HG03159 (cell line): ENCODE measurements around the gene NSL1.

Source experiments
- ATAC-seq: cut with Tn5 transposase; IDR thresholded peaks from one replicate; pipeline ENCODE4 v1.9.1; 2021; ENCODE audit warnings: mild to moderate bottlenecking, moderate library complexity; ENCODE audit not compliant: unreplicated experiment

The NSL1 gene

DNA sequence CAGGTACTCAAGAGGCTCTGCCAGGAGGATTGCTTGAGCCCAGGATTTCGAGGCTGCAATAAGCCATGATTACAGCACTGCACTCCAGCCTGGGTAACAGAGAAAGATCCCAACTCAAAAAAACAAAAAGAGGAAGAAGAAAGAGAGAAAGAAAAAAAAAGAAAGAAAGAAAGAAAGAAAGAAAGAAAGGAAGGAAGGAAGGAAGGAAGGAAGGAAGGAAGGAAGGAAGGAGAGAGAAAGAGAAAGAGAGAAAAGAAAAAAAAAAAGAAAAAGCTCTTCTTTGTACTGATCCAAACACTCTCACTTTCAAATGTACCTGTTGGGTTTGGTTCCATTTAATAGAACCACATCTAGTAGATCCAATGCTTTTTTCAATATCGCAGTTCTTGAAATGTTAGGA is 103.8 kb downstream of the NSL1 start:
- no peak for ATAC-seq

DNA sequence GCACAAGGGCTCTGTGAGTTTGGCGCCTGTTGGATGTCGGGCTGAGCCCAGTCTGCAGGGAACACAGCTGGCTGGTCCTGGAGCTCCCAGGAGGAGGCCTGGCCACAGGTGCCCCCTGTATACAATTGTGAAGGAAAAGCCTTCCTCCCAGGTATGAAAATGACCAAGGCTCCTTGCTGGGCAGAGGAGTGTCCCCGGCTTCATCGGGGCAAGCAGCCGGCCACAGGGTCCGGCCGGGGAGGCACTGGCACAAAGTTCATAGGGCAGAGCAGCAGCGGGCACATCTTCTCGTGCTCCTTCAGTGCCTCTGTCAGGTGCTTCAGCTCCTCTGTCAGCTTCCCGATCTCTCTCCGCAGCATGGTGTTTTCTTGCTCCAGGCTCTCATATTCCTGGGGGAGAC is 105.0 kb downstream of the NSL1 start:
- no peak for ATAC-seq

DNA sequence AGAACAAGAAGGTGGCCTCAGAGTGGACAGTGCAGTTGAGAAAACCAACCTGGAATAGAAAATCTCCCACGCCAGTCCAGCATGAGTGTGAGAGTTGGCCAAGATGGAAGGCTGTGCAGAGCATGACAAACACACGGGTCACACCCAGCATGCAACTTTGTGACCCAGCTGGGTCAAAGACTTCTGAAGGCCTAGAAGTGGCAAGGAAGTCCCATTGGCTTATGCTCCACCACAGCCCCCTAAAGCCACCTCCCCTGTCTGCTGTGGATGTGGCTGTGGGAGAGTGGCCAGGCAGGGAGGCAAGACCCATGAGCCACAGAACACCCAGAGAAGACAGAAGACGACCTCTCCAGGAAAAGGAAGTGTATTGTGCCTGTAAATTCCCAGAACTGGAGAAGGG is 105.5 kb downstream of the NSL1 start:
- ATAC-seq = no peak

DNA sequence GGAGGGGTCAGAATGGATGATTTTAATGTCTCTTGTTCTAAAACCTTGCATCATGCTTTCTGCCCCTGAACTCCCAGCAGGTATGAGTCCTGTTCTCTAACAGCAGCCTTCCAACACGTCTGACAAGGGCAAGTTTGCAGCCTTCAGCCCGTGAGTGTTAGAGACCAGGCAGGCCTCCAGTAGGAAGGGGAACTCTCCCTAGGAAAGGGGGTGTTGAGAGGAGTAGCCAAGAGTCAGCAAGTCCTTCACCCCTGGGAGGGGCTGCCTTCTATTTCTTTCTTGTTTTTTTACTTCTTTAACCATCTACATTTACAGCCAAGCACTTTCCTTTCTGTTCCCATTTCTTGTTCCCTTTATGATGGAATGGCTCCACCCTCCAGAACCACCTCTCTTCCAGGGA is 106.1 kb downstream of the NSL1 start:
- ATAC-seq = no peak

DNA sequence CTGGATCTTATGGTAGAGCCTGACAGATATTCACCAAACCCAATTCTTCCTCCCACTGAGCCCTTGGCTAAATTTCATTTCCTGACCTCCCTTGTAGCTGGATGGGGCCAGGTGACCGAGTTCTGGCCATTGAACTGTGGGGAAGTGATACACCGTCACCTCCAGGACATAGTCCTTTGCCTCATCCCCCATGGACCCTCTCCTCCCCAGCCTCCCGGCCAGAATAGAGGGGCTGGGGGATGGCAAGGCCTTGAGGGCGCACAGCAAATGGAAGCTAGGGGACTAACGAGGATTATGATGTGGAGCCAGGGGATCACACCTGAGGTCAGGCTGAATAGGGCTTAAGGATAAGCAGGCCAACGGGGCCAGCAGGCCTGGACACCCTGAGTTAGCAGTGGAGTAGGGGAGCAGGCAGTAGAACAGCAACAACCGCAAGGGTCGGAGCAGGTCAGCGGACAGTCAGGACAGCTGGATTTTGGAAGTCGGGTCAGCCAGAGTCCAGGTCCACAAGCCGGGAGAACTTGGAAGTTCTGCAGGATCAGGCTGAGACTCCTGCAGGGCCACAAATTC is 107.0 kb downstream of the NSL1 start:
- ATAC-seq = no peak

DNA sequence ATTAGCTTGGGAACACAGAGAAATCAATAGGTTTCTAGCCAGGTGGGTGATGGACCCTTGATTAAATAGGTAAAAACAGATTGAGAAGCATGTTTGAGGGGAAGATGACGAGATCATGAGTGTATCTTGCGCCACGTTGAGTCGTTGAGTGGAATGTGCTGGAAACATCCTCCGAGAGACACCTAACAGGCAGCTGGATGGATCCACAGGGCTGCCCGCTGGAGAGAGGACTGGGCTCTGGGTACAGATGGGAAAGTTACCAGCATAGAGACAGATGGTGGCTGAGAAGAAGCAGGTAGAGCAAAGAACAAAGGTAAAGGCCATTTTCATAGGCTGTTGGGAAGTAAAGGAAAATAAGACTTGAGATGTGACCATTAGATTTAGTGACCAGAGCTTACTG is 107.5 kb downstream of the NSL1 start:
- no peak for ATAC-seq

DNA sequence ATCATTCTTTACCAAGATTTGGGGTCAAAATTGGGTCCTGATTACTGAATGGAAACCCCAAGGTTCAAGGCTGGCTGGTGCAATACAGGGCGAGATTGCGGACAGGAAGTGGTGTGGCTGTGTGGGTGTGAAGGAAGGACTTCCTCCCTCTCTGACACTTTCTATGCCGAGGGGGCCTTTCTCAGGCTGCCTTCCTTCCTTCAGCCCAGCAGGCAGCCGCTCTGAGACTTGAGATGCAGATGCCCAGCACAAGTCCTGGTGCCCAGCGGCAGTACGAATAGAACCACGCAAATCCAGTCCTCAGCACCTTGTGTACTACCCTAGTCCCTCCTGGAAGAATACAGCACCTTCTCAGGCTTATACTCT is 108.2 kb downstream of the NSL1 start:
- peak; percentile 81 for ATAC-seq

DNA sequence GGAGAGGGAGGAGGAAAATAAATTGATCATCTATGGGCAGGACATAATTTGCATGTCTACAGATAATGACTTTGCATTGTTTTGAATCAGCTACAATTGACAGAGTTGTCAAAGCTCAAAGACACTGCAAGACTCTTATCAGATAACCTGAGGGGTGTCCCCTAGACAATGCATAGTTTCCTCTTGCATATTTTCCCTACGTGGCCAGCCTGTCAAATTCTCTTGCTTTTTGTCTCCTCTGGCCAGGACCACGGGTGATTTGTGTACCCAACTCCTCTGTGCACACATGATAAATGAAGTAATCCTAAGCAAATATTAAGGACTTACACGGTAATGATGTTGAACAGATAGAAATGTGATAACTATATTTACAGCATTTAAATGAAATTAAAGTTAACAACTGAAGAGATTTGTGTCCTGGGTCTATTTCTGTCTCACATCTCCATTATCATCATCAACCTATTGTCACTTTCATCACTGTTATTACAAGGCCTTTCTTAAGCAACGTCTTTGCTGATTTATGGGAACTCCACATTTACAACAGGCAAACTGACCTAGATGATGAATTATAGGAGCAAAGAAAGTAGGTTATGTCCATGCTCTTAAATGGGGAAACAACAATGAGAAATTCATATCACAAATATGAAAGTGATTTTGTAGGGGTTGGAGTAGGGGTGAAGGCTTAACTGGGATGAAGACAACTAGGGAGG is 110.7 kb downstream of the NSL1 start:
- ATAC-seq = no peak

DNA sequence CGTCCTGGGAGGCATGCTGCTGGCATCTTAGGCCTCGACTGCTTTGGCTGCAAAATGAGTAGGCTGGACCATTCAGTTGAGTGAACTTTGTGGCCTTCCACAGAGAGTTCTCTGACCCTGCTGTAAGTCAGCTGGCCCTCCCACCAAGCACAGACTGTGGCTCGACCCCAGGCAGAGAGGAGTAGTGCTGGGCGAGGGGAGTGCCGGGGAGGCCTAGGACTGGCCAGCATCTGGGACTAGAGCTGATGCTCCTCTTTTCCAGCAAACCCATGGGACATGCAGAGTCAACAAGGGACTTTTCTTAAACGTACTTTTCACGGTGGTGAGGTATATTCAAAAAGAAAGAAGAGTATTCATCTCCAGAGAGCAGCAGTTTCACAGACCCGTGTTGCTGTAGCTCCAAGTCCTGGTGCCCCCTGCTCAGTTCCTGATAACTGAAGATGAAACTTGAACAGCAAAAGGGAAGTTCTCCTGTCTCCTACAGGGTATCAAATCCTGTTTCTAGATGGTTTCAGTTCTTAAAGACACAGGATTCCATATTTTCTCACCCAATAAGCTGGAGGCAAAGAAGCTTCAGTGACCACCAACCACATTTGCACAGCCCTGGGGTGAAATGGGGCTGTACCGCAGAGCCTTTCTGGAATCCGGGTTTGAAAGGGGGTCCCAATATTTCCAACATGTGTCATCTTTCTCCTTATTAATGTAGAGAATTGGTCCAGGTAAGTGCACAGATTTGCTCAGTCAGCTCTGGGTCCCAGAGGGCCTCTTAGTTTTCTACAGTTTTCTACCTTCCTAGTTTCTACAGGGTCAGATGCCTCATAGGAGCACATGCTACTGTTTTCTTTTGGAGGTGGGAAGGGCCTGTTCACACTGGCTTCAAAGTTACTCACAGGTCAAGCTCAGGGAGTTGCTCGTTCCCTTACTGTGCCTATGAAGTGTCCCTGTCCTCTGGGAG is 112.8 kb downstream of the NSL1 start:
- ATAC-seq = peak; percentile 58

DNA sequence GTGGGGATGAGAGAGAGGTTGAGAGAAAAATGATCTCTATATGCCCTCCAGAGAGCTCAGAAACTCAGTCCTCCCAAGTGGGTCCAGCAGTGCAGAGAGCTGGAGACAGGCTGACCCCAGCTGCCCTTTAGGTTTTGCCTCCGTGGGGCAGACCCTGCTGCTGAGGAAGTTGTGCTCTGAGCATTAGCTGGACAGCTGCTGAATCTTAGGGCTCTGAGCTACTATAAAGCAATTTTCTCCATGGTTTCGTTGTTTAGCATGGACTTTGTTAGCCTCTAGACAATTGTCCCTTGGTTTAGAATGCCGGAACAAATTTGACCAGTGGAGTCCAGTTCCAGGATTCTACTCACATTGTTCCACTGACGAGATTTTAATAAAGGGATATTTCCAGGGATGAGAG is 114.0 kb downstream of the NSL1 start:
- no peak for ATAC-seq

DNA sequence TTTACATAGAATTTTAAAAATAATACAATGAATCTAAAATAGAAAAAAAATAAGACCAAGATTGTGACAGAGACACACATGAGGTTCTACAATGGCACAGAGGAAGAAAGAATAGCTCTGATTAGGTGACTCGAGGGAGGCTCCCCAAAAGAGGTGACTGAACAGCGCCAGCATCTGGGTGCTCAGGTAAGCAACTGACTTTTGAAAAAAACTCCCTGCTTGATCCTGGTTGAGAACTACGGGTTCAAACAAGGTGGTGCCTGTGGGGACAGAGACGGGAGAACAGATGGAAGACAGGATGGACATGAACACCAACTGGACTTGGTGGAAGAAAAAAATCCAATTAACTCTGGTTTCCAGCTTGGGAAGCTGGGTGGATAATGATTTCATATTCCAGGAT is 114.4 kb downstream of the NSL1 start:
- no peak for ATAC-seq
